GM12878 (cell line): ENCODE measurements around the gene OSBPL10. TPM values are rescaled to one million over a fixed set of nuclear protein-coding genes. Genes with fewer than 3 reads are reported as not detected.

Experiments used
- ATAC-seq: fragments of 200-7000 bp; cut with Tn5 transposase; 3 replicates; pipeline ENCODE4 v1.9.1; 2020; ENCODE audit warnings: mild to moderate bottlenecking, moderate library complexity
- BruUV-seq: library from RNA; stranded (reverse); fragments of 400-500 nt; replicated peaks from 2 replicates; lab custom pipeline; 2021; lab: Mats Ljungman, UMichigan
- CTCF ChIA-PET: fragments of 300-600 bp; sonication (Branson Sonifier 250); formaldehyde crosslinking; extraction: SDS; loops from one replicate; lab custom pipeline; 2021; ENCODE audit warnings: inconsistent platforms; lab: Yijun Ruan, JAX
- POLR2A ChIA-PET: fragments of 350-600 bp; formaldehyde crosslinking; extraction: SDS; loops from one replicate; lab custom pipeline; 2021; ENCODE audit warnings: inconsistent platforms; lab: Charles Lee
- RAD21 ChIA-PET: fragments of 300-600 bp; sonication (Branson Sonifier 250); formaldehyde crosslinking; loops from one replicate; lab custom pipeline; 2023; ENCODE audit warnings: antibody characterized with exemption; ENCODE audit not compliant: unreplicated experiment; lab: Charles Lee
- SMC1A ChIA-PET: fragments of 300-600 bp; sonication (Branson Sonifier 250); formaldehyde crosslinking; loops from one replicate; lab custom pipeline; 2023; ENCODE audit not compliant: unreplicated experiment, uncharacterized antibody; lab: Charles Lee
- DNase-seq: peaks from one replicate; pipeline ENCODE4 v3.0.0-alpha.2; 2011; ENCODE audit warnings: low read depth, low spot score
- FAIRE-seq: peaks from 3 replicates; lab custom pipeline; 2011; peaks lifted over from hg19 to GRCh38; lab: Jason Lieb, UNC
- H2AFZ ChIP-seq: 2 replicates; pipeline ENCODE4 v1.6.0; 2011; ENCODE audit warnings: low read depth, low read length, control low read depth; ENCODE audit not compliant: control insufficient read depth
- H3K27ac ChIP-seq: 2 replicates; pipeline ENCODE4 v1.5.1; 2011; ENCODE audit warnings: control low read depth; ENCODE audit not compliant: control insufficient read depth, insufficient read depth
- H3K27me3 ChIP-seq, 2 experiments: replicated peaks in 1 of 2; 2 replicates each; pipeline versions ENCODE4 v1.6.0 to v1.6.1; 2011; ENCODE audit warnings: low read length in 1 of 2; ENCODE audit not compliant: control insufficient read depth in 2 of 2, insufficient read depth in 2 of 2
- H3K36me3 ChIP-seq, 2 experiments: 2 replicates each; pipeline ENCODE4 v1.5.1; 2011; ENCODE audit warnings: low read length in 1 of 2; ENCODE audit not compliant: control insufficient read depth in 2 of 2, insufficient read depth in 2 of 2
- H3K4me1 ChIP-seq: 2 replicates; pipeline ENCODE4 v1.6.1; 2011; ENCODE audit warnings: mild to moderate bottlenecking, low read length, moderate library complexity, mixed read lengths; ENCODE audit not compliant: control insufficient read depth, insufficient read depth
- H3K4me2 ChIP-seq: 2 replicates; pipeline ENCODE4 v1.6.0; 2011; ENCODE audit warnings: control low read depth; ENCODE audit not compliant: control insufficient read depth, insufficient read depth
- H3K4me3 ChIP-seq: fragments of 200-600 bp; sonication (generic); 2 replicates; pipeline ENCODE4 v1.5.1; 2016
- H3K79me2 ChIP-seq: 2 replicates; pipeline ENCODE4 v1.6.0; 2011; ENCODE audit warnings: low read length; ENCODE audit not compliant: control insufficient read depth, insufficient read depth
- H3K9ac ChIP-seq: 2 replicates; pipeline ENCODE4 v1.8.0; 2011; ENCODE audit warnings: low read length, control low read depth, mixed read lengths; ENCODE audit not compliant: control insufficient read depth, insufficient read depth
- H3K9me3 ChIP-seq: replicated peaks from 3 replicates; pipeline ENCODE4 v1.5.1; 2011; ENCODE audit warnings: mild to moderate bottlenecking, low read length; ENCODE audit not compliant: control insufficient read depth, insufficient read depth
- H4K20me1 ChIP-seq: 2 replicates; pipeline ENCODE4 v1.6.0; 2011; ENCODE audit not compliant: control insufficient read depth, insufficient read depth
- FOXM1 ChIP-seq: IDR thresholded peaks from 2 replicates; pipeline ENCODE4 v1.6.1; 2012; ENCODE audit warnings: low read depth, mild to moderate bottlenecking, inconsistent platforms, low read length, moderate library complexity
- RAD21 ChIP-seq: IDR thresholded peaks from 2 replicates; pipeline ENCODE4 v1.6.1; 2011; ENCODE audit warnings: mild to moderate bottlenecking, low read depth, low read length, moderate library complexity; ENCODE audit not compliant: insufficient read depth
- TCF3 ChIP-seq: IDR thresholded peaks from 2 replicates; pipeline ENCODE4 v1.6.1; 2012; ENCODE audit warnings: low read depth, mild to moderate bottlenecking, low read length, borderline replicate concordance; ENCODE audit not compliant: insufficient read depth
- ZNF384 ChIP-seq: IDR thresholded peaks from 2 replicates; pipeline ENCODE4 v1.6.1; 2012; ENCODE audit warnings: low read depth, mild to moderate bottlenecking, low read length, improper control_type of control experiment, borderline replicate concordance
- WGBS: methylation state at CpG from one replicate; pipeline ENCODE4 v1.1.6; 2016; ENCODE audit warnings: low lambda C conversion rate; ENCODE audit not compliant: insufficient replicate concordance, insufficient coverage; ENCODE audit errors: missing lambda C conversion rate; 5-methylcytosine and 5-hydroxymethylcytosine counted together
- in situ Hi-C: fragments of 300-500 bp; cut with MboI; formaldehyde crosslinking; loops from 9 replicates; pipeline ENCODE4 v1.14.3; 2018; ENCODE audit warnings: mixed read lengths
- intact Hi-C: fragments of 100-400 bp; cut with micrococcal nuclease; formaldehyde crosslinking; loops from one replicate; pipeline ENCODE4 v1.14.2; 2022; ENCODE audit not compliant: unreplicated experiment
- polyA plus RNA-seq, 11 experiments: library from polyadenylated mRNA; depleted of rRNA in 4 of 11; unstranded in 6 of 11; stranded (reverse) in 5 of 11; fragments of >200 nt; fragmentation: Nextera tagmentation in 4 of 11; fragmentation: Illumina TruSeq in 1 of 11; extraction: Ambion mirVana in 4 of 11; extraction: Trizol in 1 of 11; gene quantifications; 1 replicate in 1 of 11; 2 replicates in 10 of 11; pipeline versions ENCODE4 v1.2.1 to v1.2.3, GENCODE V29; 2011 to 2016; ENCODE audit warnings: inconsistent platforms in 2 of 11, missing spikeins in 2 of 11, low read depth in 1 of 11
- total RNA-seq, 4 experiments: library from RNA; depleted of rRNA in 3 of 4; stranded (reverse); fragments of >200 nt in 3 of 4; fragmentation: Illumina TruSeq in 1 of 4; extraction: Trizol in 1 of 4; gene quantifications; 2 replicates each; pipeline versions ENCODE4 v1.2.1 to v1.2.3, GENCODE V29; 2013 to 2021
- TF ChIP-seq, protein P1 (sequence below), 3 experiments: IDR thresholded peaks in 2 of 3; conservative IDR thresholded peaks in 1 of 3; 2 replicates each; pipeline ENCODE4 v1.5.1; 2011; ENCODE audit warnings: low read depth in 3 of 3, low read length in 3 of 3, mild to moderate bottlenecking in 3 of 3, control low read depth in 2 of 3, moderate library complexity in 2 of 3, inconsistent platforms in 1 of 3, mixed read lengths in 1 of 3; ENCODE audit not compliant: control insufficient read depth in 2 of 3, insufficient read depth in 1 of 3; ENCODE audit errors: extremely low read depth in 1 of 3

Gene OSBPL10
- total and polyA plus RNA-seq, 10 of the 15 experiments (the other 5 are each of a cell fraction or from before 2014, with no cell fraction given), result 0.03 to 0.25 (median 0.09) TPM; not detected in 5

DNA sequence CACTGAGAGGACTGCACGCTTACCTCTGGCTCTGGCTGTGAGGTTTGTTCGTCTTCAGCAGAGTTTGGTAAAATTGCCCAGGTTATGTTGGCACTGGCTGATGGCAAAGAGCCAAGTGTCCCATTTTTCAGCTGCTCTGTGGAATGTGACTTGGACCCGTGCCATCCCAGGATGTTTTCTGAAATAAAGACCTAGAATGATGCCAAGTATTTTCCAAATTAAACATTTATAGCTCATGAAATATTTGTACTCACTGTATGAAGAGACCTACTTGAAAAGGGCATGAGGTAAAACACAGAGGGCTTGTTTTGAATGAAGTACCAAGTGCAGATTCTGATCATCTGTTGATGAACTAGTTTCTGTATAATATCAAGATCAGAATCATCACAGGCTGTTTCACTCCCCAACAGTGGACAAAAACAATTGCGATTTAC lies 247.8 kb downstream of the OSBPL10 start:
- H3K9me3 ChIP-seq, result no peaks in the 10 kb centered on the region
- no peaks in the 10 kb centered on the region for H3K79me2 ChIP-seq
- H4K20me1 ChIP-seq, result no peaks in the 10 kb centered on the region
- ChIA-PET RAD21 (no interaction called here), POLR2A (no interaction called here), SMC1A (no interaction called here), CTCF (no interaction called here)
- no peak overlapping the region for H2AFZ ChIP-seq
- in situ Hi-C loops, result no loop called here
- BruUV-seq, result no TSS peak
- no peak for DNase-seq
- no peak overlapping the region for H3K4me2 ChIP-seq
- H3K27me3 ChIP-seq, result peaks cover 3 to 4% of the 10 kb centered on the region in 2 experiments
- no peak for ATAC-seq
- no peak overlapping the region for H3K9ac ChIP-seq
- TF ChIP-seq ZNF384, result no peak
- TF ChIP-seq TCF3, result no peak
- TF ChIP-seq RAD21, result no peak
- TF ChIP-seq, protein P1, sequence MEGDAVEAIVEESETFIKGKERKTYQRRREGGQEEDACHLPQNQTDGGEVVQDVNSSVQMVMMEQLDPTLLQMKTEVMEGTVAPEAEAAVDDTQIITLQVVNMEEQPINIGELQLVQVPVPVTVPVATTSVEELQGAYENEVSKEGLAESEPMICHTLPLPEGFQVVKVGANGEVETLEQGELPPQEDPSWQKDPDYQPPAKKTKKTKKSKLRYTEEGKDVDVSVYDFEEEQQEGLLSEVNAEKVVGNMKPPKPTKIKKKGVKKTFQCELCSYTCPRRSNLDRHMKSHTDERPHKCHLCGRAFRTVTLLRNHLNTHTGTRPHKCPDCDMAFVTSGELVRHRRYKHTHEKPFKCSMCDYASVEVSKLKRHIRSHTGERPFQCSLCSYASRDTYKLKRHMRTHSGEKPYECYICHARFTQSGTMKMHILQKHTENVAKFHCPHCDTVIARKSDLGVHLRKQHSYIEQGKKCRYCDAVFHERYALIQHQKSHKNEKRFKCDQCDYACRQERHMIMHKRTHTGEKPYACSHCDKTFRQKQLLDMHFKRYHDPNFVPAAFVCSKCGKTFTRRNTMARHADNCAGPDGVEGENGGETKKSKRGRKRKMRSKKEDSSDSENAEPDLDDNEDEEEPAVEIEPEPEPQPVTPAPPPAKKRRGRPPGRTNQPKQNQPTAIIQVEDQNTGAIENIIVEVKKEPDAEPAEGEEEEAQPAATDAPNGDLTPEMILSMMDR (IDR thresholded peaks at IDR 0.05 in 2 of 3, conservative IDR thresholded peaks at IDR 0.05 in 1 of 3; ENCODE audit: control insufficient read depth in 2 of 3, extremely low read depth in 1 of 3, insufficient read depth in 1 of 3, low read depth in 3 of 3, low read length in 3 of 3), result no peak
- TF ChIP-seq FOXM1, result no peak
- no peaks in the 10 kb centered on the region for H3K36me3 ChIP-seq
- intact Hi-C loops, result no loop called here
- FAIRE-seq, result no peak
- no peak overlapping the region for H3K4me3 ChIP-seq
- H3K27ac ChIP-seq, result no peak overlapping the region
- 55% methylated on average over 4 of the region's 4 CpGs for WGBS
- no peaks in the 10 kb centered on the region for H3K4me1 ChIP-seq
